Testis (tissue), 2 donors: ENCODE data around the gene TLE1.

ENCODE experiments used
- CTCF ChIP-seq, 3 experiments: fragments of 450-650 bp in 2 of 3; fragments of 200-600 bp in 1 of 3; sonication (generic) in 1 of 3; IDR thresholded peaks; one replicate each; pipeline ENCODE4 v1.5.1; 2016 to 2019; ENCODE audit warnings: antibody characterized with exemption in 3 of 3, mild to moderate bottlenecking in 2 of 3, moderate library complexity in 1 of 3
- POLR2A ChIP-seq: fragments of 450-650 bp; IDR thresholded peaks from one replicate; pipeline ENCODE4 v1.6.1; 2017; ENCODE audit warnings: antibody characterized with exemption, mild to moderate bottlenecking, moderate library complexity

- TF ChIP-seq CTCF (IDR thresholded peaks at IDR 0.05) (no peak), POLR2A (no peak)
These were observed 113.4 kb downstream of the TLE1 start for GRCh38 chr9:81575956-81576355.
